GM12874 (cell line): ENCODE data around the gene CUEDC1.
A peak's percentile ranks its signal among the peaks of the same experiment; 100 is the strongest.

Experiments
- TF ChIP-seq, protein P1 (sequence below): IDR thresholded peaks from 2 replicates; pipeline ENCODE4 v1.5.1; 2011; ENCODE audit warnings: low read depth, mild to moderate bottlenecking, control low read depth, low read length, moderate library complexity; ENCODE audit not compliant: insufficient read depth

The CUEDC1 gene

GRCh38 chr17:57869617-57870282 lies 85.5 kb downstream of the CUEDC1 start:
- TF ChIP-seq, protein P1, sequence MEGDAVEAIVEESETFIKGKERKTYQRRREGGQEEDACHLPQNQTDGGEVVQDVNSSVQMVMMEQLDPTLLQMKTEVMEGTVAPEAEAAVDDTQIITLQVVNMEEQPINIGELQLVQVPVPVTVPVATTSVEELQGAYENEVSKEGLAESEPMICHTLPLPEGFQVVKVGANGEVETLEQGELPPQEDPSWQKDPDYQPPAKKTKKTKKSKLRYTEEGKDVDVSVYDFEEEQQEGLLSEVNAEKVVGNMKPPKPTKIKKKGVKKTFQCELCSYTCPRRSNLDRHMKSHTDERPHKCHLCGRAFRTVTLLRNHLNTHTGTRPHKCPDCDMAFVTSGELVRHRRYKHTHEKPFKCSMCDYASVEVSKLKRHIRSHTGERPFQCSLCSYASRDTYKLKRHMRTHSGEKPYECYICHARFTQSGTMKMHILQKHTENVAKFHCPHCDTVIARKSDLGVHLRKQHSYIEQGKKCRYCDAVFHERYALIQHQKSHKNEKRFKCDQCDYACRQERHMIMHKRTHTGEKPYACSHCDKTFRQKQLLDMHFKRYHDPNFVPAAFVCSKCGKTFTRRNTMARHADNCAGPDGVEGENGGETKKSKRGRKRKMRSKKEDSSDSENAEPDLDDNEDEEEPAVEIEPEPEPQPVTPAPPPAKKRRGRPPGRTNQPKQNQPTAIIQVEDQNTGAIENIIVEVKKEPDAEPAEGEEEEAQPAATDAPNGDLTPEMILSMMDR = no peak

- TF ChIP-seq, protein P1 = no peak
Observed at GRCh38 chr17:57868910-57869616, 86.1 kb downstream of the CUEDC1 start.

DNA sequence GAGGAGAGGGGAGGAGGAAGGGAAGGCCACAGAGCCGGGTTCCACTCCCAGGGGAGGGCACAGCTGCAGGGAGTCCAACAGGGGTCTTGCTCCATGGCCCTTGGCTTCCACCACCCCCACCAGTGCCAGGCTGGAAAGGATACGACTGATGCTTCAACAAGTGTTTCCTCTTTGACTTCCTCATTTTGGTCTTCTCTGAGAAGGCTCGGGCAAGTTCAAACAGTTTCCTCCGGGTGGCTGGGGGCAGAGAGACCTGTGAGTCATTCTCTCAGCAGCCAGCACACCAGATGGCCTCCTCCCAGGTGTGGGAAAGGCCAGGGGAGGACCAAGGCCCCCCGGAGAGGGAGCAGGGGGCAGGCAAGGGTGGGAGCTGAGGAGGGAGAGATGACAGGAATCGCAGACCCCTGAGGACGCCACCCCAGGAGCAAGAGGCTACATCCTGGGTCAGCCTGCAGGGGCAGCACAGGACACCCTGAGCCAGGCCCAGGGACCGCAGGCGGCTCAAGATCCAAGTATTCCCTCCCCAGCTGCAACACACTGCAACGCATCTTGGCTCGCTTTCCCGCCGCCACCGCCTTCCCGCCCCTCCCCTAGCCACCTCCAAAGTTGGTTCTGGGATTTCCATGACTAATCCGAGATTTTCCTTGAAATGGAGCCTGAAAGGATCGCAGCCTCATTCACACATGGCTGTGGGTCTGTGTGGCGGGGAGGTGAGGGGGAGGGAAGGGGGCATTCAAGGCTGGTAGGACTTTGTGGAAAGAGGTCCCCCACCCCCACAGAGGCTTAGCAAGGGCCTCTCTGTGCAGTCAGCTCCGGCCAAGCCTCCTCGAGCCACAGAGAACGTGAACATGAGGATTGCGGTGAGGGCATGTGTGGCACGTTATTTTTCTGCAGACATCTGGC lies 87.0 kb downstream of the CUEDC1 start:
- TF ChIP-seq, protein P1 = peak; percentile 62

DNA sequence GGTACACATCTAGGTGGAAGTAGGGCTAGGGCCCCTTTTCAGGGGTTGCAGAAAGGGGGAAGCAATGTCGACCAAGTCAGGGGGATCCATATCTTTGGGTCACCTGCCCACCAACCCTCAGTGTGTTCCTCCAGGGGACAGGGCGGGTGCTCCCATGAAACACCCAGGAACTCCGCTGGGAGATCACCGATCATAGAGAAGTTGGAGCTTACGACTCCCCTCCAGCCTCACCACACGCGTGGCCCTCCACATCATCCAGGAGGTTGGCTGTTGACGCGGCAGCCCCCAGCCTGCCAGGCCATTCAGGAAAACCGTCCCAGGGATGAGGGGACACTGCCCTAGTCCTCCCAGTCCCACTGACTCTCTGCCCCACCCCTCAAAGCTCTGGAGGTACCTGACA lies 88.1 kb downstream of the CUEDC1 start:
- TF ChIP-seq, protein P1 = no peak

GRCh38 chr17:57866723-57867122 lies 88.5 kb downstream of the CUEDC1 start:
- TF ChIP-seq, protein P1 = no peak

GRCh38 chr17:57866319-57866718 lies 88.9 kb downstream of the CUEDC1 start:
- TF ChIP-seq, protein P1 = no peak

DNA sequence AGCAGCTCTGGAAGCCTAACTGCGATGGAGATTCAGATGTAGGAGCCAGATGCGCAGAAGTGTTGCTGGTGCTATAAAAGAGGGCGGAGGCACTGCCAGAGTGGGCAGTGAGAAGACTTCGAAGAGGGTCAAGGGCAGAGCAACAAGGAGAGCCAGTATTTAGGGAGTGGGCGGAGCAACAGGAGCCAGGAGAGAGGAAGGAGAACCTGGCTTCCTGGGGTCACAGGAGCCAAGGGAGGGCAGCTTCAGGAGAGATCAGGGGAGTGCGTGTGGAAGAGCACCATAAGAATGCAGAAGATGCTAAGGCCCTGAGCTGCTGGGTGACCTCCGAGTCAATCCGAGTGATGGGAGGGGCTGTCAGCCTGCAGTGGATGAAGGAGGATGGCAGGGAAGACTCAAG lies 90.9 kb downstream of the CUEDC1 start:
- TF ChIP-seq, protein P1 = no peak
